VCaP (cell line): ENCODE results near the gene NAPEPLD.

Source experiments
- H3K27ac ChIP-seq: fragments of 450-650 bp; 2 replicates; pipeline ENCODE4 v1.5.1; 2017
- CTCF ChIP-seq: fragments of 450-650 bp; conservative IDR thresholded peaks from 2 replicates; pipeline ENCODE4 v1.5.1; 2017; ENCODE audit warnings: mild to moderate bottlenecking, moderate library complexity

The NAPEPLD gene

GRCh38 chr7:103150192-103150591 is 1.3 kb upstream of the NAPEPLD start:
- H3K27ac ChIP-seq: peak overlapping the region; percentile 96
- TF ChIP-seq CTCF: no peak

GRCh38 chr7:103149808-103150180 is 895 bp upstream of the NAPEPLD start:
- no peak for TF ChIP-seq CTCF
- peak overlapping the region; percentile 96 for H3K27ac ChIP-seq

GRCh38 chr7:103148131-103148993 is 537 bp downstream of the NAPEPLD start:
- TF ChIP-seq CTCF: no peak

GRCh38 chr7:103144754-103145153 is 4.1 kb downstream of the NAPEPLD start:
- H3K27ac ChIP-seq: peak overlapping the region; percentile 2; the same call in 1 of the 2 replicates

More at GRCh38 chr7:103148131-103148993, 537 bp downstream of the NAPEPLD start:
- H3K27ac ChIP-seq: peak overlapping the region; percentile 96

GRCh38 chr7:103143868-103144267 is 5.0 kb downstream of the NAPEPLD start:
- no peak overlapping the region for H3K27ac ChIP-seq
- TF ChIP-seq CTCF: no peak

GRCh38 chr7:103142494-103142893 is 6.4 kb downstream of the NAPEPLD start:
- no peak for TF ChIP-seq CTCF
- no peak overlapping the region for H3K27ac ChIP-seq

- no peak overlapping the region for H3K27ac ChIP-seq
- no peak for TF ChIP-seq CTCF
Observed at GRCh38 chr7:103141753-103142404, 7.0 kb downstream of the NAPEPLD start.

- TF ChIP-seq CTCF: no peak
Observed at GRCh38 chr7:103140685-103141084, 8.2 kb downstream of the NAPEPLD start.

More at GRCh38 chr7:103140685-103141084, 8.2 kb downstream of the NAPEPLD start:
- H3K27ac ChIP-seq: no peak overlapping the region
